GM12872 (cell line): ENCODE data around the gene PLOD3.

Source experiments
- TF ChIP-seq, protein P1 (sequence below): IDR thresholded peaks from 3 replicates; pipeline ENCODE4 v1.5.1; 2011; ENCODE audit warnings: low read depth, mild to moderate bottlenecking, low read length, moderate library complexity; ENCODE audit not compliant: insufficient read depth

Gene PLOD3

DNA sequence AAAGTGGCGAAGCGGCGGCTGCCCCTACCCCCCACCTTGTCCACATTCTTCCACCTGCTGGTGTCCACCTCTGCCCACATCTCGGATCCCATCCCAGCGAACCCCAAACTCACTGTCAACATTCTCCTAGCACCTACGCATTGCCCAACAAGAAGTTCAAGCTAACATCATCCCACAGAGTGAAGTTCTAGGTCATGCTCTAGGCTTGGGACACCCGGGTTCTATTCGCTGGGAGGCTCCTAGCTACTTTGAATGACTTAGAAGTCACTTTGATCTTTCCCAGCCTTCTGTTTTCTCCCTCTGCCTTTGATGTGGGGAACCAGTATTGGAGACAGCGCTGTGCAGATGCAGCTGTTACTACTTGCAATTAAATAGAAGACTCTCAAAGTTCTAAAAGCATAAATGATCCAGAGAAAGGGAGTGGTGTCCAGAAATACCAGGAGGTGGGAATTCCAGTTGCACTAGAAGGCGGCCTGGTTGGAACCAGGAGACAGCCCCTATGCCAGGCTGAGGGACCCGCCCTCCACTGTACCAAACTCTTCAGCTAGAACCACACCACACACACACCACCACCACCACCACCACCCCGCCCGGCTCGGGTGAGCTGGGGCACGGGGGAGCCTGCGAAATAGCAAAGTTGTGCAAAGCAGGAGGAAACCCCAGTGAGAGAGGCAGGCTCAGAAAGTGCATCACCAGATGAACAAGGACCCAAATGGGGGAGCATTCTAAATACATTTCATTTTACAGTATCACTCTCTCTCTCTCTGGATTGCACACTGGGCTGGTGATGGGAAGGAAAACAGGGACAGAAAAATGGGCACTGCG, 46.6 kb downstream of the PLOD3 start:
- TF ChIP-seq, protein P1, sequence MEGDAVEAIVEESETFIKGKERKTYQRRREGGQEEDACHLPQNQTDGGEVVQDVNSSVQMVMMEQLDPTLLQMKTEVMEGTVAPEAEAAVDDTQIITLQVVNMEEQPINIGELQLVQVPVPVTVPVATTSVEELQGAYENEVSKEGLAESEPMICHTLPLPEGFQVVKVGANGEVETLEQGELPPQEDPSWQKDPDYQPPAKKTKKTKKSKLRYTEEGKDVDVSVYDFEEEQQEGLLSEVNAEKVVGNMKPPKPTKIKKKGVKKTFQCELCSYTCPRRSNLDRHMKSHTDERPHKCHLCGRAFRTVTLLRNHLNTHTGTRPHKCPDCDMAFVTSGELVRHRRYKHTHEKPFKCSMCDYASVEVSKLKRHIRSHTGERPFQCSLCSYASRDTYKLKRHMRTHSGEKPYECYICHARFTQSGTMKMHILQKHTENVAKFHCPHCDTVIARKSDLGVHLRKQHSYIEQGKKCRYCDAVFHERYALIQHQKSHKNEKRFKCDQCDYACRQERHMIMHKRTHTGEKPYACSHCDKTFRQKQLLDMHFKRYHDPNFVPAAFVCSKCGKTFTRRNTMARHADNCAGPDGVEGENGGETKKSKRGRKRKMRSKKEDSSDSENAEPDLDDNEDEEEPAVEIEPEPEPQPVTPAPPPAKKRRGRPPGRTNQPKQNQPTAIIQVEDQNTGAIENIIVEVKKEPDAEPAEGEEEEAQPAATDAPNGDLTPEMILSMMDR: no peak

DNA sequence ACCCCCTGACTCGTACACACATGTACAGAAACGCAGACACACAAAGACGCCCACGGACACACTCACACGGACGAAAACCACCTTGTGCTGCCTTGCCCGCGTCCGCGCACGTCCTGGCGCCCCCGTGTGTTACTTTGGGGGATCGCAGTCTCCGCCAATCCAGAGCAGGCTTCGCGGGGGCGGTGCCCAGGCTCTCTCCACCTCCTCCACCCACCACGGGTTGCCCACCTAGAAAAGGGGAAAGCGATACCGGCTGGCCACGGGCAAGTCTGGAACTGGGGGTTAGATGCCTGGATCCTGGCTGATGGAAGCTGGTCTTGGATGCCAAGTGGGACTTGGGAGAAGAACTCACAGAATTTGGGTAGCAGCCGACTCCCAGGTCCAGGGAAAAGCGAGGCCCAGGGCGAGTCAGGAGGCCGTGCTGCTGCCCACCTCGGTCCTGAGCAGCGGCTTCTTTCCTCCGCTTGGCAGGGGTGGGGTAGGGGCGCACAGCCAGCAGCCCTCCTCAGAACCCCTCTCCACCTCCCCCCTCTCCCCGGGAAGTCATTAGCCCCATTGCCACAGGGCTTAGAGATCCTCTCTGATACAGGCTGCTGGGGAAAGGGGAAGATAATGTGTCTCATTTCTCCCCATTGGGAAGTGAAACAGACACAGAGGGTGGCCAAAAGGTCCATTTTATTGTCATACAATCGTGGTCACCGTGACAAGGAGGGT, 47.4 kb downstream of the PLOD3 start:
- TF ChIP-seq, protein P1: peak; percentile 98

DNA sequence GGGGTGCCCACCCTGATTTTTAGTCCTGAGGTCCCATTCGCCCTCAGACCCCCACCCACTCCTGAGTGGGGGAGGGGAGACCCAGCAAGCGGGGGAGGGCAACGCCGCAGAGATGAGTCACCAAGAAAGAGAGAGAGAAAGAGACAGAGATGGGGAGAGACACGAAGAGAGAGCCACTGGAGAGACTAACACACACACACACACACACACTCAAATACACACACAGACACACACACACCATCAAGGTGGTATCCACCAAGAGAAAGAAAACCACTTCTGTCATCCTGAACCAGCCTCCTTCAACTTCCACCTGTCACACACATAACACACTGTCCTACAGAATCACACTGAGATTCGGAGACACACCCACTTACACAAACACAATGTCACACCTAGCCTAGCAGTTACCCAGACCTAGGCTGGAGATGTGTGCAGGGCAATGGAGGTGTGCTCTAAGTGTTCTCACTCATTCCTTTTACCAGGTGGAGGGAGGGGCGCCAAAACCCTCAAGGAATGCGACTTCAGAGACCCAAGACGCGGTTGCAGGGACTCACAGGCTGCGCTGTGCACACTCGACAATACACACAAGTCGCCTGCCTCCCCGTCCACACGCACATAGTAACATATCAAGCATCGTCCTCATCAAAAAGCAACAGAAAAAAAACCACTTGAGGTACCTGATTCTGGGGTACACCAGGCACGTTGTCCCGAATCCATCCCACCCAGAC, 48.1 kb downstream of the PLOD3 start:
- TF ChIP-seq, protein P1: no peak

DNA sequence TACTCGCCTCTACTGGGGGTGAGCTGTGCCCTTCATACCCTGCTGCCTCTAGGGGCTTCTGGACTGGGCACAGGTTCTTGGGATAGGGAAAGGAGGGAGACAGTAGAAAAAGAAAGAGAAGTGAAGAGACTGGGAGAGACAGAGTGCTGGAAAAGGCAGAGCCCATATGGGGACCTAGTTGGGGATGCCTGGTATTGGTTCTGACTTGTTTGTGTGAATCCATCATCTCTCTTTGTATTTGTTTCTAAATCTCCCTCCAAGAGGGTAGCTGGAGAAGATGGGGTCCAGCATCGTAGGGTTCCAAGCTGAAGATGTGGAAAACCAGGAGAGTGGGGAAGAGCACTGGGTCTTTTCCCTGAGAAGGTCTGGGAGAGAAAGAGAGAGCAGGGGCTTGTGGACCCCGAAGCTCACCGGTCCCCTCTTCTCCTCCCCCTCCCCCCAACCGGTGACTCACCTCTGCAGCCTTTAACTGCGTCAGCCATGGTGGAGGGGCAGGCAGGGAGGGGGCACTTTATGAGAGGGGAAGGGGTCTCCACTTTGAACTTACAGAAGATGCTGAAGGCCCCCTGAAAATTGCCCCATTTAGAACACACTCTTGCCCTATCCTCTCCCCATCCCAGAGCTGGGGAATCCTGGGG, 48.9 kb downstream of the PLOD3 start:
- TF ChIP-seq, protein P1: no peak

DNA sequence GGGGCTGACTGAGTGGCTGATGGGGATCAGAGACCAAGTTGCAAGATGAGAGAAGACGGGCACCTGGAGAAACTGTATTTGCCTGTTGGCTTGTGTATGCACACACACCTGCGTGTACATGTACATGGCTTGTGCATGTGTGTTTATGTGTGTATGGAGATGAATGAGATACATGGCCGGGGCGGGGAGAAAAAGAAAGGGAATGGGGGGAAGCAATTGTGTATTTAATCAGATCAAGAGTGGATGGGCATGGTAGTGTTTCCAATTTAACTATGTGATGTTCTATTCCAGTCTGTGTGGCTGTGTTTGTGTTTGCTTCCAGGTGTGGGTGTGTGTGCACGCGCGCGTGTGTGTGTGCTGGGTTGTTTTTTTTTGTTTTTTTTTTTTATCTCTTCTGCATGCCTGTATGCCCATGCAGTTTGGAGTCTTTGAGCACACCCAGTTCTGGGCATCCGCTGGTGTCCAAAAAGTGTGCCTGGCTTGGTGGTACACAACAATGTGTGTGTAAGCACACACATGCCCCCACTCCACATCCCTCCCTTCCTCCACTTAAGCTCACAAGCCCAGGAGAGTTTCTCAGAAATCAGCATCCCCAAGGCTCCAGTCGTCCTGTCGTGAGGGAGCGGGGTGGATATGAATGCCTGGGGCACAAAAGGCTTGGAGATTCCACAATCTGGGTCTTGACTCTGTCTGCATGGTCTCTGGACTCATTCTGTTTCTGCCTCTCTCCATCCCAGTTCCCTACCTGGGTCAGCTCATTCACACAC, 49.6 kb downstream of the PLOD3 start:
- TF ChIP-seq, protein P1: no peak

DNA sequence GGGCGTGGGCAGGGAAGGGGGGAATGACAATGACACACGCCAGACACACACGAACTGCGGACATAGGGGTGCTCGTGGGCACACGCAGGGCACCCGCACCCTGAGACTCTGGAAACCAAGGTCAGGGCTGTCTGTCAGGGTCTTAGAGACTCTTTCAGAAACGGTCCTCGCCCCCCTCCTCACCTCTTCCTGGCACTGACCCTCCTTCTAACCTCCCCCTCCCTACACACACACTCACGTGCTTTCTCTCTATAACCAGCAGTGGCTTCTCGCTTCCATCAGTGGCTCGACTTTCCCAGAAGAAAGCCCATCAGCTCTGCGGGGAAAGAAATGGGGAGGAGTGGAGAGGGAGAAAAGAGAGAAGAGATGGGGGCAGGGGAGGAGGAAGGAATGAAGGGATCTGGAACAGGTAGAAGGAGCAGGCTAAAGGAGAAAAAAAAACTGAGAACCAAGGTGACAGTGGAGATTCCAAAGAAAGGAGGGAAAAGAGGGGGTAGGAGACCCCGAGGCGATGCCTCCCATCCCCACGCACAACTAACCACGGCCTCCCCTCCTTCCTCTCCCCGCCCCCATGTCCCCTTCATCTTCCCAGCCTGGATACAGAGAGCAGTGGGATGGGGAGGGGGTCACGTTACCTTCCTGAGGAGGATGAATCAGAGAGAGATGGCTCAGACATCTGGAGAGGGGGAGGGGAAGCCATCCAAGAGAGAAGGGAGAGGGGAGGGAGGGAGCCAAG, 50.3 kb downstream of the PLOD3 start:
- TF ChIP-seq, protein P1: no peak
